ENCODE measurements around the gene FAM193A.

DNA sequence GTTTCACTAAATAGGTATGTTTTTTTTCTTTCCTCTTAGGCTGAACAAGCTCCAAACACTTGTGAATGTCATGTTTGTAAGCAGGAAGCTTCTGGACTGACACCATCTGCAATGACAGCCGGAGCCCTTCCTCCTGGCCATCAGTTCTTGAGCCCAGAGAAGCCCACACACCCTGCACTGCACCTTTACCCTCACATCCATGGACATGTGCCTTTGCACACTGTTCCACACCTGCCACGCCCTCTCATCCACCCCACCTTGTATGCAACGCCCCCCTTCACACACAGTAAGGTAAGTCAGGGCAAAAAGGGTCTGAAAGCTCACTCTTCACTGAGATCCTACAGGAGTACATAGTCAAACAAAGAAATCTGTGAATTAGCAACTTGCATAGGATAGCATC, 135.6 kb downstream of the FAM193A start:
- TF ChIP-seq, protein P1, sequence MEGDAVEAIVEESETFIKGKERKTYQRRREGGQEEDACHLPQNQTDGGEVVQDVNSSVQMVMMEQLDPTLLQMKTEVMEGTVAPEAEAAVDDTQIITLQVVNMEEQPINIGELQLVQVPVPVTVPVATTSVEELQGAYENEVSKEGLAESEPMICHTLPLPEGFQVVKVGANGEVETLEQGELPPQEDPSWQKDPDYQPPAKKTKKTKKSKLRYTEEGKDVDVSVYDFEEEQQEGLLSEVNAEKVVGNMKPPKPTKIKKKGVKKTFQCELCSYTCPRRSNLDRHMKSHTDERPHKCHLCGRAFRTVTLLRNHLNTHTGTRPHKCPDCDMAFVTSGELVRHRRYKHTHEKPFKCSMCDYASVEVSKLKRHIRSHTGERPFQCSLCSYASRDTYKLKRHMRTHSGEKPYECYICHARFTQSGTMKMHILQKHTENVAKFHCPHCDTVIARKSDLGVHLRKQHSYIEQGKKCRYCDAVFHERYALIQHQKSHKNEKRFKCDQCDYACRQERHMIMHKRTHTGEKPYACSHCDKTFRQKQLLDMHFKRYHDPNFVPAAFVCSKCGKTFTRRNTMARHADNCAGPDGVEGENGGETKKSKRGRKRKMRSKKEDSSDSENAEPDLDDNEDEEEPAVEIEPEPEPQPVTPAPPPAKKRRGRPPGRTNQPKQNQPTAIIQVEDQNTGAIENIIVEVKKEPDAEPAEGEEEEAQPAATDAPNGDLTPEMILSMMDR (conservative IDR thresholded peaks at IDR 0.05; ENCODE audit: low read depth, low read length) = no peak
- no peak for TF ChIP-seq EZH2 (IDR thresholded peaks at IDR 0.05; ENCODE audit: borderline replicate concordance, low read depth, low read length, poor library complexity, severe bottlenecking)
